ENCODE data around the gene PGRMC1.

- TF ChIP-seq POLR2A (IDR thresholded peaks at IDR 0.05) (no peak), CTCF (IDR thresholded peaks at IDR 0.05) (peak in 5 of 6 experiments; percentile 11 to 50 (median 38))
Observed at GRCh38 chrX:119218198-119218597, 17.9 kb upstream of the PGRMC1 start.

All from adrenal gland (tissue), 5 donors.